ENCODE data around the gene TSC1.

The TSC1 gene

DNA sequence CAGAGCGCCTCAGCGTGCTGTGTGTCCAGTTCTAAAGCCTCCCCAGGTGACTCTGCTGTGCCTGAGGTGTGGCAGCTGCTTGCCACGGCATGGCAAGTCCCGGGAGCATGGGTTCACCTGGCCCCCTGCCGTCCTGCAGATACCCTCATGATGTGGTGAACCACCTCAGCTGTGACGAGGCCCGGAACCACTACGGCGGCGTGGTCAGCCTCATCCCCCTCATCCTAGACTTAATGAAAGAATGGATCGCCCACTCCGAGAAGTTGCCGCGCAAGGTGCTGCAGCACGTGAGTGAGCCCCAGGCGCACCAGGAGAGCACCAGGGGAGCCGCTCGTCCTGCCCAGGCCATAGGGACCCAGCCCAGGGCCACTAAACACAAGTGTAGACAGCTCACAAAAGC is 56.3 kb downstream of the TSC1 start:
- no peak for DNase-seq (ENCODE audit: low read depth, low spot score)

DNA sequence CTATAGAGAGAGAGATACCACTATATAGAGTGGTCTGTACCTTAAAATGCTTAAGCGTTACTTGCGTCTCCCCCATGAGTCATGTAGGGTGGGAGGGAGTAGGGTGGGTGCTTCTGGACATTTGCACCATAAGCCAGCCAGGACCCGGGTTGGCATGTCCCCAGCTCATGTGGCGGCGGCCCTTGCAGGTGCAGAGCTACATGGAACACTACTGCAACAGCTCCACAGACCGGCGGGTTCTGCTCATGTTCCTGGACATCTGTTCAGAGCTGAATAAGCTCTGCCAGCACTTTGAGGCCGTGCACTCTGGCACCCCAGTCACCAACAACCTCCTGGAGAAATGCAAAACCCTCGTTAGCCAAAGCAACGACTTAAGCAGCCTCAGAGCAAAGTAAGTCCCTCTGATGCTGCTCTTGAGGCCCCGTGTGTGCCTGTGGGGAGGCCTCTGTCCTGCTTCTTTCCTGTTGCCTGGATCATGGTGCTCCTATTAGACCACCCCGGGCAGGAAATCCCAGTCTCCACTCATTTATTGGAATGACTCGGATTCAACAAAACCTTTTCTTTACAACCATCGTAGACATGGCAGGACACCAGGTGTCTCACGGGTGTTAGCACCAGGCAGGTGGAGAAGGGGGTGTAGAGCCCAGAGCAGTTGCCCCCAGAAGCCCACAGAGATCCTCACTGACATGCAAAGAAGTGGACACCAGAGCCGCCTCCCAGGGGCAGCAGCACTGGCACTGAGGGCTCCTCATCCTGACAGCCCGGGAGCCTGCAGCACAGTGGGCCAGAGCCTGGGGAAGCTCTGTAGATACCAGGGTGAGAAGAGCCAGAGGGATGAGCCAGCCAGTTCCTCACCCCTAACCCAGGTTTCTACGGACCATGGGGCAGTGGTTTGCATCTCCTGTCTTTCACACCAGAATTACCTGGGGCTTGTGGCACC is 57.0 kb downstream of the TSC1 start:
- no peak for DNase-seq (ENCODE audit: low read depth, low spot score)

GRCh38 chr9:132886334-132886725 is 58.1 kb downstream of the TSC1 start:
- no peak for DNase-seq (ENCODE audit: low read depth, low spot score)

DNA sequence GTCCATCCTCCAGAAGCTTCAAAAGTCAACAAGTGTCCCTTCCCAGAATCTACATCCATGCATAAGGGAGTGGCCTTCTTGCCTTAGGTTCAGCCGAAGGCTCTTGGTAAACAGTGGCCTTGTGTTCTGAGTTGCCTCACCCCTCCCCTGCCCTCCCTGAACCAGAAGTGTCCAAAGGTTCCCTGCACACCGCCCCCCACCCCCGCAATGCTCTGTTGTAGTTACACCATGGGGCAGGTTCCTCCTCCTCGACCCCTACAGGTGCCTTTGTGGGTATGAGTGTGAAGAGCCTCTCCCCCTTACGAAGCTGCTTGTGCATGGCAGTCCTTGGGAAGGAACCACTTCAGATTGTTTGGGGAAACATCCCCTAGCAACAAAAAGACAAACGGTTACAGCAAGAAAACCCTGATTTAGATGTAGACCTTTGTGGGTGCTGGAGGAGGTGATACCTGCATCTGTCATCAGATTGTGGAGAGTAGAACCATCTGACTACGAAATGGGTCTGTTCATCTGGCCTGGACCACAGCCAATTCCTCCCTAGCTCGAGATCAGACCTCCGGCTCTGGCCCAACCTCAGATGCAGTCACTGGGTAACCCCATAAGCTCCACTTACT is 58.6 kb downstream of the TSC1 start:
- no peak for DNase-seq (ENCODE audit: low read depth, low spot score)

- DNase-seq (ENCODE audit: low read depth, low spot score) = no peak
Measured at GRCh38 chr9:132883349-132884294, 60.8 kb downstream of the TSC1 start.

DNA sequence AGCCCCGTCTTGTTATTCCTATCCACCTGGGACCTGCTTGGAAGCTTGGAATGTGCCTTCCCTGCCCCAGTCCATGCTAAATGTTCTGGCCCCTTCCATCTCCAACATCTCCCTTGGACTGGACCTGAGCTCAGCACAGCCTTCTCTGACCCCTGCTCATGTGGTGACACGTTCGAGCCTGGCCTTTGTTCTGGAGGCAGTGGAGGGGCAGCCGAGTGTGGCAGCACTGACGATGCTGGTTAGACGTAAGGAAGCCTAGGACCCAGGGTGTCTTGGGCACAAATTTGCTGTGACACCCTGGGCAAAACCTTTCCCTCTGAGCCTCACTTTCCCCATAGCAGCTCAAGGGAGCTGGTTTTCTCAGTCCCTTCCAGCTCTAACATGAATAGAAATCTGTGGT is 61.8 kb downstream of the TSC1 start:
- no peak for DNase-seq (ENCODE audit: low read depth, low spot score)

GRCh38 chr9:132881826-132882225 is 62.6 kb downstream of the TSC1 start:
- no peak for DNase-seq (ENCODE audit: low read depth, low spot score)

GRCh38 chr9:132880324-132880661 is 64.1 kb downstream of the TSC1 start:
- no peak for DNase-seq (ENCODE audit: low read depth, low spot score)

DNA sequence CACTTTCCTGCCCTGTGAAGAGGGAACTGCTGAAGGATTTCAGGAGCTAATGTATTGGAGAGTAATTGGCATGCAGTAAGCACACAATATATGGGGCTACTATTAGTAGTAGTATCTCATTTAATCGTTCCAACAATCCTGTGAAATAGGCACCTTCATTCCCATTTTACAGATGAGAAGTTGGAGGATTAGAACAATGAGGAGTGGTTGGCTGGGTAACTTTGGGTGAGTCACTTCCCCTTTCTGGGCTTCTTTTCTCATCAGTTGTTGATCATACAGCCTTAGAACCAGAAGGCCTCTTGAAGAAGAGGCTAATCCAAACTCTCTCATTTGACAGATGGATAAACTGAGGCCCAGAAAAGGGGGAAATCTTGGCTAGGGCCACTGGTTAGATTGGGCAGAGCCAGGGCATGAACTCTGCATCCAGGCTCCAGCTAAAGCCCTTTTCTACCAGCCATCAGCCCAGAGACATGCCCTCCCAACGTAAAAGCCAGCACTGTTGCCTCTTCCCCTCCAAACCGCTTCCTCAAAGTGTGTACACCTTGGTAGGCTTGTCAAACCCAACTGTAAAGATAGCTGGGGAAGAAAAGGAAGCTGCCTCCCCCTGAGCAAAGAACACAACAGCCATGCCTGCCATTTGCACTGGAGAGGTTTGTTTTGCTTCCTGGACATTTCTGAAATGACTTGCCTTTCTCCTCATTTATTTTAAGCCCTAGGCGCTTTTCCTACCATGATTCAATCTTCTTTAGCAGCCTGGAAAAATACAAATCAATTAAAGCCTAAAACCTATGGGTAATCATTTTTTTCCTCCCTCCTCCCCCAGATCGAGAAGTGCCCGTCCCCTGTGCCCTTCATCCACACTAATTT is 64.7 kb downstream of the TSC1 start:
- no peak for DNase-seq (ENCODE audit: low read depth, low spot score)

- DNase-seq (ENCODE audit: low read depth, low spot score) = no peak
Measured at GRCh38 chr9:132878695-132879456, 65.5 kb downstream of the TSC1 start, which contains the start of gene SPACA9. SPACA9 (plus strand) TSS chr9:132878898; CDS start chr9:132883948, 5,050 bp downstream.

DNA sequence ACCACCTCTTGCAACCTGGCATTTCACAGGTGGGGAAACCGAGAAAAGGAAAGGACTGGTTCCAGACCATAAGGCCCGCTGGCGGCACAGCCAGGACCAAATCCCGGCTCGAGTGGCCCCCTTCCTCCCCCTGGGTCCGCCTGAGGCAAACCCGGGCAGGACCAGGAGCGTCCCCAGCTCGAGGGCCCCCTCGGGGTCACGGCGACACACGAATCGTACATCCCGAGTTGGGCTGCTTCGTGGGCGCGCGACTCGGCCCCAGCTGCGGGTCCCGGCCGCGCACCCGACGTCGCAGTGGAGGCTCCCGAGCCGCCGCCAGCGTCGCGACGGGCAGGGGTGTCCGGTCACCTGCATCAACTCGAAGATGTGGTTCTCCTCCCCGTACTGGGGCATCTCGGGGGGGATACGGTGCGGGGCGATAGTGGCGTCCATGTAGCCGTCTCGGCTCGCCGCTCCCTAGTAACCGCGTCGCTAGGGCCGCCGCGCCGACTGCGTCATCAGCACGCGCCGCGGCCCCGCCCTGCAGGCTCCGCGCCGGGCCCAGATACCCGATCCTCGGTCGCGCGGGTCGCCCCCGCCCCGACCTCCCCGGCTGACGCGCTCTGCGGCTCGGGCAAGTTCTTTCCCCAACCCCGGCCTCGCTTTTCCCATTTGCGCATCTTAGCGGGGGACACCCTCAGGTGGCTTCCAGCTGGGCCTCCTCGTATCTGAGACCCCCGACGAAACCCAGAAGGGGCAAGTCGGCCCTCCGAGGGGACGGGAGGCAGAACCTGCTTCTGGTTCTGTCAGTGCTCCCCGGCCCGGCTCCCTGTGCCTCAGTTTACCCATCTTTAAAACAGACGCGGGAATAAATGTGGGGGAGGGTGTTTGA is 66.4 kb downstream of the TSC1 start, which contains the start of gene AK8:
Gene AK8 (minus strand): TSS at position 461 of the 871 bp plus-strand sequence. CDS start 29 bp downstream, at position 432.
- DNase-seq (ENCODE audit: low read depth, low spot score) = peak; percentile 38

GRCh38 chr9:132877458-132877823 is 67.0 kb downstream of the TSC1 start:
- no peak for DNase-seq (ENCODE audit: low read depth, low spot score)

DNA sequence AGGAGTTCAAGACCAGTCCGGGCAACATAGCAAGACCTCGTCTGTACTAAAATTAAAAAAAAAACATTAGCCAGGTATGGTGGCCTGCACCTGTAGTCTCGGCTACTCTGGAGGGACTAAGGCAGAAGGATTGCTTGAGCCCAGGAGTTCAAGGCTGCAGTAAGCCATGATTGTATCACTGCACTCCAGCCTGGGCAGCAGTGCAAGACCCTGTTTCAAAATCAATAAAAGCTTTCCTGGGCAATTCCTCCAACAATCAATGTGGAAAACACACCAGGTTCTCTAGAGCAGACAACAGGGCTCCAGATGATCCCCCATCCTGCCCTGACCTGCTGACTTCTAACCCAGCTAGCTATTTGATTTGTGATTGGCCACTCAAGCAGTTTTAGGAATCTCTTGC is 67.6 kb downstream of the TSC1 start:
- DNase-seq (ENCODE audit: low read depth, low spot score) = no peak

- no peak for DNase-seq (ENCODE audit: low read depth, low spot score)
Measured at GRCh38 chr9:132875159-132875558, 69.3 kb downstream of the TSC1 start.

- DNase-seq (ENCODE audit: low read depth, low spot score) = no peak
Measured at GRCh38 chr9:132873403-132873802, 71.0 kb downstream of the TSC1 start.

DNA sequence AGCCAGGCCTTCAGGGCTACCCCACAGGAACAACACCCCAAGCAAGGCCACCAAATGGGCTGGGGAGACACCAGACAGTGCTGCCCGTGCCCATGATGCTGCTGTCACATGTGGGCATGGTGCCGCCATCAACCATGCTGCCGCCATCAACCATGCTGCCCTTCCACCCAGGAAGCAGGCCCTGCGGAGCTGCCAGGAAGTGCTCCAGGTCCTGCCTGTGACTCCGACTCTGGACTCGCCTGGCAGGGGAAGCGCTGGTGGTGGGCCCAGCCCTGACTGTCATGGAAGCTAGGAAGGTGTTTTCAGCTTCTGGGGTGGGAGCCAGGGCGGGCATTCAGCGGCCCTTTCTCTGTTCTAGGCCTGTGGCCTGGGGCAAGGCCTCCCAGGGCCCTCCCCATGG is 75.2 kb downstream of the TSC1 start:
- no peak for DNase-seq (ENCODE audit: low read depth, low spot score)

DNA sequence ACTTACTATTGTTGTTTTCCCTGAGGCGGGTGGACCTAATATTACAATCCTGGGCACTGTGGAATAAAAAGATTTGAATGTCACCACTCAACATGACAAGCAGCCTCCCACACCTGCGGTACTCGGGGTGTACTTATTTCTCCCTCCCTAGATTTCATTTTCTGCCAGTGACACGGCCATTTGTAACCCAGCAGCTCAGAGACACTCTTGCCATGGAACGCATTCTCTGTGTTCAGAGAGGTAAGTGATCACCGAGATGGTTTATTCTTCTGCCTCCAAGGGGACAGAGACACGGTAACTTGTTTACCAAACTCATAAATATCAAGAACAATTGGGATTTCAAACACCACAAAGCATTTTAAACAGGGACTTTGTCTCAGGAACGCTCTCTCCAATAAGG is 77.5 kb downstream of the TSC1 start:
- DNase-seq (ENCODE audit: low read depth, low spot score) = no peak

DNA sequence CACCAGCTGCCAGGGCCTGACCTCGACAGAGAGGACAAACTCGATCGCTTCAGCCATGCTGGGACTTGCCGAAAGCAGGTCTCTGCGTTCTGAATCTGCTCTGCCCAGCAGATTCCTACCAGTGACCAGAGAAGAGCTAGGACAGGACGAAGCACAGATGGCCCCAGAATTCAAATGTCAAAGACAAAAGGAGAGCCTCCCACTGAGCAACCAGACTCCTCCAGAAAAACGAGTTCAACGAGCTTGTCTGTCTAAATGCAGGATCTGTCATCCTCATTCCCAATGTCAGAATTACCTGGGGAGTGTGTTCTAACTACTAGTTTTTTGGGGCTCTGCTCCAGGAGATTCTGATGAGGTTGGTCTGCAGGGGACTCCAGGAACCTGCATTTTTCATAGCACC is 79.7 kb downstream of the TSC1 start:
- no peak for DNase-seq (ENCODE audit: low read depth, low spot score)

DNA sequence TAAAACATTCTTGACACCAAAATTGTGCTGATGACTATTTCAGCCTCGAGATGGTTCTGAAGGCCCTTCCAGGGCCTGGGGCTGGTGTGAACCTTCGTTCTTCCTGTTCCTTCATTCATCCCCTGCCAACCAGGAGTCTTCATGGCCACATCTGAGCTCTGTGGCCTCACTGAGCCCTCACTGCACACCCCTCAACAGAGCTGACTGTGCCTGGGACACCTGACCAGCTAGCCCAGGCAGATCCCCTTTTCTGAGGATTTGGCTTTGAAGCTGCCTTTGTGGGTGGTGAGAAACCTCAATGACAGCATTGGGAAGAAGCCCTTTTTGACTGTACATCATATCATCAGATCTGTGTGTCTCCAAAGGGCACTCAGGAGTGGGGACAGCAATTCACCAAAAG is 80.1 kb downstream of the TSC1 start:
- DNase-seq (ENCODE audit: low read depth, low spot score) = no peak

Data from activated naive CD8-positive, alpha-beta T cell treated with anti-CD3 and anti-CD28 coated beads, Interleukin-2, amount 50 U/mL, for 16 hours (primary cell).